Upper lobe of left lung (tissue), 6 donors: ENCODE results near the gene PLPPR1. TPM values are rescaled to one million over a fixed set of nuclear protein-coding genes. Genes with fewer than 3 reads are reported as not detected.
"Not testable (repeated sequence)": the region's sequence is repeated elsewhere in the genome, so short reads cannot be mapped to it uniquely, and the experiment has no call there.

ENCODE experiments used
- ATAC-seq, 2 donors: fragments of 200-7000 bp; cut with Tn5 transposase; one replicate each; pipeline ENCODE4 v1.9.1; 2022; ENCODE audit warnings: mild to moderate bottlenecking in 2 of 2, moderate library complexity in 2 of 2; ENCODE audit not compliant: low FRiP score in 2 of 2
- DNase-seq, 2 donors: peaks; one replicate each; pipeline ENCODE4 v3.0.0-alpha.2; 2019 to 2020
- H3K27ac ChIP-seq, 4 donors: fragments of 200-600 bp; sonication (generic); one replicate each; pipeline ENCODE4 v1.5.1; 2016 to 2019
- H3K27me3 ChIP-seq, 4 donors: fragments of 200-600 bp; sonication (generic); one replicate each; pipeline ENCODE4 v1.5.1; 2017 to 2019
- H3K36me3 ChIP-seq, 4 donors: fragments of 200-600 bp; sonication (generic); one replicate each; pipeline ENCODE4 v1.5.1; 2016 to 2019
- H3K4me1 ChIP-seq, 4 donors: fragments of 200-600 bp; sonication (generic); one replicate each; pipeline ENCODE4 v1.5.1; 2018 to 2019
- H3K4me3 ChIP-seq, 4 donors: fragments of 200-600 bp; sonication (generic); one replicate each; pipeline ENCODE4 v1.5.1; 2017 to 2019; ENCODE audit warnings: mild to moderate bottlenecking in 2 of 4, moderate library complexity in 1 of 4
- H3K9me3 ChIP-seq, 4 donors: fragments of 200-600 bp; sonication (generic); one replicate each; pipeline ENCODE4 v1.5.1; 2018 to 2019
- EP300 ChIP-seq, 4 donors: sonication (generic); formaldehyde crosslinking; IDR thresholded peaks; one replicate each; pipeline ENCODE4 v1.5.1; 2017; ENCODE audit warnings: antibody characterized with exemption in 4 of 4, control low read depth in 2 of 4
- POLR2A ChIP-seq, 4 donors: fragments of 450-650 bp; IDR thresholded peaks; one replicate each; pipeline ENCODE4 v1.5.1; 2016 to 2017; ENCODE audit warnings: antibody characterized with exemption in 4 of 4, mild to moderate bottlenecking in 2 of 4
- POLR2AphosphoS5 ChIP-seq, 2 donors: sonication (generic); formaldehyde crosslinking; IDR thresholded peaks; one replicate each; pipeline ENCODE4 v1.5.1; 2017; ENCODE audit warnings: antibody characterized with exemption in 2 of 2
- WGBS, 2 donors: methylation state at CpG; one replicate each; pipeline ENCODE4 v1.1.5; 2017 to 2018; 5-methylcytosine and 5-hydroxymethylcytosine counted together
- total RNA-seq, 6 donors: library from RNA; depleted of rRNA in 4 of 6; stranded (reverse); fragments of >200 nt in 4 of 6; gene quantifications; one replicate each; pipeline versions ENCODE4 v1.1.0 to v1.2.1, GENCODE V29; 2016 to 2021
- TF ChIP-seq, protein P1 (sequence below), 6 experiments: fragments of 450-650 bp in 4 of 6; fragments of 200-600 bp in 2 of 6; sonication (generic) in 2 of 6; IDR thresholded peaks; one replicate each; pipeline ENCODE4 v1.5.1; 2016 to 2019; ENCODE audit warnings: antibody characterized with exemption in 6 of 6
- donor health status: DM: no; HTN: no; CAD: no; lungs with moderate emphysema.
- donor health status: DM: no; HTN: yes; CAD: no; lungs with severe emphysema.

The PLPPR1 gene
- total RNA-seq, 6 donors from 2014 or later = 0.44 to 5.1 (median 2.7) TPM; not detected in 1

DNA sequence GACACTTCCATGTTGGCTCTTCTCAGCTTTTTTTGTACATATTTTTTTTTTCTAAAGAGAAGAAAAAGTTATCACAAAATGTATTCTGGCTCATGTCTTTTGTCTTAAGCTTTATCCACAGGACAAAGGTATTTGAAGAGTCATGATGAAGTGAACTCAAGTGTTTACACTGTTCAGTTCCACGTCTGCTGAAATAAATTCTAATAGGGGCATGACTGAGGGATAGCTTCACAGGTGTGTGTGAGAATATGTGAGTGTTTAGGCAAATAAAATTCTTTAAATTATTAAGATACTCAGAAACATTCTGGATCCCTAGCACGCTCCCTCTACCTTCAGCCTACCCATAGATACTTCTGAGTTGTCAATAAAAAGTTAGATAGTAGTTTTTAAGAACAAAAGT lies 296.5 kb downstream of the PLPPR1 start:
- Histone ChIP-seq H3K9me3 (peaks cover 0 to 5% (median 0%) of the 10 kb centered on the region in 4 donors), H3K27ac (peak overlapping the region in 1 of 4 donors; percentile 42), H3K4me3 (no peak overlapping the region), H3K36me3 (no peaks in the 10 kb centered on the region), H3K27me3 (no peaks in the 10 kb centered on the region), H3K4me1 (peaks cover 0 to 9% (median 2%) of the 10 kb centered on the region in 4 donors)
- ATAC-seq = peak; percentile 49 to 74
- TF ChIP-seq EP300 (IDR thresholded peaks at IDR 0.05) (no peak), POLR2AphosphoS5 (IDR thresholded peaks at IDR 0.05) (no peak), POLR2A (IDR thresholded peaks at IDR 0.05) (no peak)
- TF ChIP-seq, protein P1, sequence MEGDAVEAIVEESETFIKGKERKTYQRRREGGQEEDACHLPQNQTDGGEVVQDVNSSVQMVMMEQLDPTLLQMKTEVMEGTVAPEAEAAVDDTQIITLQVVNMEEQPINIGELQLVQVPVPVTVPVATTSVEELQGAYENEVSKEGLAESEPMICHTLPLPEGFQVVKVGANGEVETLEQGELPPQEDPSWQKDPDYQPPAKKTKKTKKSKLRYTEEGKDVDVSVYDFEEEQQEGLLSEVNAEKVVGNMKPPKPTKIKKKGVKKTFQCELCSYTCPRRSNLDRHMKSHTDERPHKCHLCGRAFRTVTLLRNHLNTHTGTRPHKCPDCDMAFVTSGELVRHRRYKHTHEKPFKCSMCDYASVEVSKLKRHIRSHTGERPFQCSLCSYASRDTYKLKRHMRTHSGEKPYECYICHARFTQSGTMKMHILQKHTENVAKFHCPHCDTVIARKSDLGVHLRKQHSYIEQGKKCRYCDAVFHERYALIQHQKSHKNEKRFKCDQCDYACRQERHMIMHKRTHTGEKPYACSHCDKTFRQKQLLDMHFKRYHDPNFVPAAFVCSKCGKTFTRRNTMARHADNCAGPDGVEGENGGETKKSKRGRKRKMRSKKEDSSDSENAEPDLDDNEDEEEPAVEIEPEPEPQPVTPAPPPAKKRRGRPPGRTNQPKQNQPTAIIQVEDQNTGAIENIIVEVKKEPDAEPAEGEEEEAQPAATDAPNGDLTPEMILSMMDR (IDR thresholded peaks at IDR 0.05) = no peak
- DNase-seq = no peak
- 49 to 52% methylated on average over 2 of the region's 2 CpGs for WGBS, 2 donors

DNA sequence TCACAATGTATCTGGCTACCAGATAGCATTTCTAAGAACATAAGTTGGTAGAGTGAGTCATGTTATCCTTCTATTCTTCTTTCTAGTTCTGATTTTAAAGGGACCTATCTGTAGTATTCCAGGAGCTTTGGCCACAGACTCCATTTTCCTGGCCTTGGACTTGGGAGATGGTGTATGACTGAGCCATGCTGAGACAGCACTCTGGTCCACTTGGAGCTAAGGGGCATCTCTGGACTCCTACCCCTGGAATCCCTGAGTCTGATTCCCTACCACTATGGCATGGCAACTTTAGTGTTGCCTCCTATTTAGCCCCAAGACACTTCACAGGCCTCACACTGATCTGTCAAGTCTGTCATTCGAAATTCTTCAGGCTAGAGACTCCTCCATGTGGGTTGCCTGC lies 297.5 kb downstream of the PLPPR1 start:
- Histone ChIP-seq H3K36me3 (no peaks in the 10 kb centered on the region), H3K4me3 (no peak overlapping the region), H3K27ac (peak overlapping the region in 2 of 4 donors; percentile 33 to 42), H3K4me1 (peaks cover 0 to 9% (median 2%) of the 10 kb centered on the region in 4 donors), H3K27me3 (no peaks in the 10 kb centered on the region), H3K9me3 (peaks cover 0 to 5% (median 0%) of the 10 kb centered on the region in 4 donors)
- ATAC-seq (peak in 1 of 2 donors; percentile 62), DNase-seq (no peak)
- WGBS, 2 donors = 33 to 36% methylated on average over 1 of the region's 1 CpG
- TF ChIP-seq EP300 (IDR thresholded peaks at IDR 0.05) (no peak), POLR2AphosphoS5 (IDR thresholded peaks at IDR 0.05) (no peak), POLR2A (IDR thresholded peaks at IDR 0.05) (no peak)
- TF ChIP-seq, protein P1 (IDR thresholded peaks at IDR 0.05) = no peak

DNA sequence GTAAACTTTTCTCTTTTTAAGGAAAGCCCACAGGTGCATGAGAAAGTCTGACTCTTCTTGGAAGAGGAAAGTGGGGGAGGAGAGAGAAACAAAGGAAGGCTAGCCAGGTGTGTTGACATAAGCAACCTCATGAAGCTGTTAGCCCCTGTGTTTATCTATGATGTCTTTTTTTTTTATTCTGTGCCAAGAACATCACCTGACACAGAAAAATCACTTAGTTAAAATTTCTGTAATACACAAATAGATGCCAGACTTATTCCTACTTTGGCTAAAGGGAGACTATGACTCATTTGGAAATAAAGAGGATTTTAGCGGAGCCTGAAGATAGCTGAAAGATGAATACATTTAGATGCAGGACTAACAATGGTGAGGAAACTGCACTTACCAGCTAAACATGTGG lies 298.0 kb downstream of the PLPPR1 start:
- Histone ChIP-seq H3K27me3 (no peaks in the 10 kb centered on the region), H3K36me3 (no peaks in the 10 kb centered on the region), H3K4me1 (peaks cover 0 to 9% (median 2%) of the 10 kb centered on the region in 4 donors), H3K27ac (peak overlapping the region in 1 of 4 donors; percentile 42), H3K9me3 (peaks cover 0 to 5% (median 0%) of the 10 kb centered on the region in 4 donors), H3K4me3 (no peak overlapping the region)
- WGBS, 2 donors = 77 to 87% methylated on average over 1 of the region's 1 CpG
- TF ChIP-seq, protein P1 (IDR thresholded peaks at IDR 0.05) = no peak
- TF ChIP-seq POLR2AphosphoS5 (IDR thresholded peaks at IDR 0.05) = no peak
- no peak for TF ChIP-seq EP300 (IDR thresholded peaks at IDR 0.05)
- TF ChIP-seq POLR2A (IDR thresholded peaks at IDR 0.05) = no peak
- DNase-seq (no peak), ATAC-seq (no peak)

DNA sequence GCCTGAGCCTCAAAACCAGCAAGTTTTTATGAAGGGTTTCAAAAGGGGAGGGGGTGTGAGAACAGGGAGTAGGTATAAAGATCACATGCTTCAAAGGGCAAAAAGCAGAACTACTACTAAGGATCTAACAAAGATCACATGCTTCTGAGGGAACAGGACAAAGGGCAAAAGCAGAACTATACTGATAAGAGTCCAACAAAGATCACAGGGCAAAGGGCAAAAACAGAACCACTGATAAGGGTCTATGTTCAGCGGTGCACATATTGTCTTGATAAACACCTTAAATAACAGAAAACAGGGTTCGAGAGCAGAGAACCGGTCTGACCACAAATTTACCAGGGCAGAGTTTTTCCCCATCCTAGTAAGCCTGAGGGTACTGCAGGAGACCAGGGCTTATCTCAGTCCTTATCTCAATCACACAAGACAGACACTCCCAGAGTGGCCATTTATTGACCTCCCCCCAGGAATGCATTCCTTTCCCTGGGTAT lies 298.9 kb downstream of the PLPPR1 start:
- not testable (repeated sequence) for H3K4me3 ChIP-seq, H3K36me3 ChIP-seq, H3K9me3 ChIP-seq, H3K4me1 ChIP-seq, DNase-seq, ATAC-seq, H3K27me3 ChIP-seq, H3K27ac ChIP-seq
- 45 to 51% methylated on average over 3 of the region's 3 CpGs for WGBS, 2 donors

DNA sequence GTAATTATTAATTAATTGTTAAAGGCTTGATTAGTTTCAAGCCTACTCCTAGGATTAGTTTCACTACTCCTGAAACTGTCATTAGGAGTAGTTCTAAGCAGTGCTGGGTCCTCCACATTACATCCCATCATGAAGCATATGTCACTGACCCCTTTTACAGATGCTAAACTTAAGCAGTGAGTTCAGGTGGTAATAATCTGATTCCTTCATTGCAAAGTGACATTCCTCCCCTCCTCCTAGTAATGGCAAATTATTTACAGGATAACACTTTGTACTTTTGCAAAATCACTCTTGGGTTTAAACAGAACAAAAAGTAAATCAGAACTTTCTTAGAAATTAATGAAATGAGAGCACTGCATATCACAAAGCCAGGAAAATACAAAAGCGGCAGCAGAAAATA lies 303.8 kb downstream of the PLPPR1 start:
- 95 to 100% methylated on average over 1 of the region's 1 CpG for WGBS, 2 donors
- no peak overlapping the region for H3K27ac ChIP-seq
- no peak for ATAC-seq

More for the DNA sequence above, 303.8 kb downstream of the PLPPR1 start:
- Histone ChIP-seq H3K4me3 (no peak overlapping the region), H3K36me3 (no peaks in the 10 kb centered on the region), H3K9me3 (peaks cover 0 to 3% (median 0%) of the 10 kb centered on the region in 4 donors), H3K4me1 (no peaks in the 10 kb centered on the region), H3K27me3 (no peaks in the 10 kb centered on the region)
- DNase-seq = no peak
- TF ChIP-seq POLR2AphosphoS5 (IDR thresholded peaks at IDR 0.05) (no peak), EP300 (IDR thresholded peaks at IDR 0.05) (no peak), POLR2A (IDR thresholded peaks at IDR 0.05) (no peak)
- TF ChIP-seq, protein P1 (IDR thresholded peaks at IDR 0.05) = no peak
